HL-60 (cell line): ENCODE results near the gene CEP78.

Source experiments
- CTCF ChIP-seq: IDR thresholded peaks from one replicate; pipeline ENCODE4 v1.5.1; 2011; ENCODE audit warnings: low read length, control low read depth, inconsistent platforms; ENCODE audit not compliant: insufficient read depth
- GABPA ChIP-seq: IDR thresholded peaks from 2 replicates; pipeline ENCODE4 v1.6.1; 2012; ENCODE audit warnings: low read depth
- POLR2AphosphoS5 ChIP-seq: IDR thresholded peaks from 2 replicates; pipeline ENCODE4 v1.6.1; 2012; ENCODE audit warnings: low read depth
- TF ChIP-seq, protein P1 (sequence below): IDR thresholded peaks from 2 replicates; pipeline ENCODE4 v1.6.1; 2012; ENCODE audit warnings: low read depth; ENCODE audit not compliant: insufficient replicate concordance

- TF ChIP-seq CTCF (no peak), POLR2AphosphoS5 (no peak), GABPA (no peak)
- TF ChIP-seq, protein P1, sequence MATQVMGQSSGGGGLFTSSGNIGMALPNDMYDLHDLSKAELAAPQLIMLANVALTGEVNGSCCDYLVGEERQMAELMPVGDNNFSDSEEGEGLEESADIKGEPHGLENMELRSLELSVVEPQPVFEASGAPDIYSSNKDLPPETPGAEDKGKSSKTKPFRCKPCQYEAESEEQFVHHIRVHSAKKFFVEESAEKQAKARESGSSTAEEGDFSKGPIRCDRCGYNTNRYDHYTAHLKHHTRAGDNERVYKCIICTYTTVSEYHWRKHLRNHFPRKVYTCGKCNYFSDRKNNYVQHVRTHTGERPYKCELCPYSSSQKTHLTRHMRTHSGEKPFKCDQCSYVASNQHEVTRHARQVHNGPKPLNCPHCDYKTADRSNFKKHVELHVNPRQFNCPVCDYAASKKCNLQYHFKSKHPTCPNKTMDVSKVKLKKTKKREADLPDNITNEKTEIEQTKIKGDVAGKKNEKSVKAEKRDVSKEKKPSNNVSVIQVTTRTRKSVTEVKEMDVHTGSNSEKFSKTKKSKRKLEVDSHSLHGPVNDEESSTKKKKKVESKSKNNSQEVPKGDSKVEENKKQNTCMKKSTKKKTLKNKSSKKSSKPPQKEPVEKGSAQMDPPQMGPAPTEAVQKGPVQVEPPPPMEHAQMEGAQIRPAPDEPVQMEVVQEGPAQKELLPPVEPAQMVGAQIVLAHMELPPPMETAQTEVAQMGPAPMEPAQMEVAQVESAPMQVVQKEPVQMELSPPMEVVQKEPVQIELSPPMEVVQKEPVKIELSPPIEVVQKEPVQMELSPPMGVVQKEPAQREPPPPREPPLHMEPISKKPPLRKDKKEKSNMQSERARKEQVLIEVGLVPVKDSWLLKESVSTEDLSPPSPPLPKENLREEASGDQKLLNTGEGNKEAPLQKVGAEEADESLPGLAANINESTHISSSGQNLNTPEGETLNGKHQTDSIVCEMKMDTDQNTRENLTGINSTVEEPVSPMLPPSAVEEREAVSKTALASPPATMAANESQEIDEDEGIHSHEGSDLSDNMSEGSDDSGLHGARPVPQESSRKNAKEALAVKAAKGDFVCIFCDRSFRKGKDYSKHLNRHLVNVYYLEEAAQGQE: no peak
These were observed 79.3 kb downstream of the CEP78 start for GRCh38 chr9:78314953-78315870.
